Spleen (tissue), 11 donors: ENCODE data around the gene RSPH9. TPM values are rescaled to one million over a fixed set of nuclear protein-coding genes. Genes with fewer than 3 reads are reported as not detected.
"Not testable (repeated sequence)": the region's sequence is repeated elsewhere in the genome, so short reads cannot be mapped to it uniquely, and the experiment has no call there.

Experiments
- DNase-seq: peaks from one replicate; pipeline ENCODE4 v3.0.0-alpha.2; 2020
- H3K27ac ChIP-seq, 8 donors: fragments of 200-600 bp; sonication (generic) in 7 of 8; 1 replicate in 4 of 8; 2 replicates in 4 of 8; pipeline versions ENCODE4 v1.5.0 to v1.8.0; 2016 to 2021; ENCODE audit warnings: inconsistent platforms in 4 of 8, mild to moderate bottlenecking in 4 of 8, moderate library complexity in 1 of 8
- H3K27me3 ChIP-seq, 7 donors: fragments of 200-600 bp; sonication (generic) in 6 of 7; replicated peaks in 1 of 7; 1 replicate in 4 of 7; 2 replicates in 3 of 7; pipeline versions ENCODE4 v1.5.0 to v1.8.0; 2016 to 2021; ENCODE audit warnings: inconsistent platforms in 3 of 7, mild to moderate bottlenecking in 1 of 7
- H3K36me3 ChIP-seq, 6 donors: fragments of 200-600 bp; sonication (generic) in 5 of 6; 1 replicate in 4 of 6; 2 replicates in 2 of 6; pipeline versions ENCODE4 v1.5.0 to v1.8.0; 2016 to 2021; ENCODE audit warnings: inconsistent platforms in 2 of 6
- H3K4me1 ChIP-seq, 6 donors: fragments of 200-600 bp; sonication (generic) in 5 of 6; 1 replicate in 3 of 6; 2 replicates in 3 of 6; pipeline versions ENCODE4 v1.5.0 to v1.8.0; 2016 to 2021; ENCODE audit warnings: inconsistent platforms in 3 of 6
- H3K4me3 ChIP-seq, 8 donors: fragments of 200-600 bp; sonication (generic) in 7 of 8; 1 replicate in 4 of 8; 2 replicates in 4 of 8; pipeline versions ENCODE4 v1.5.0 to v1.8.0; 2016 to 2021; ENCODE audit warnings: inconsistent platforms in 4 of 8, mild to moderate bottlenecking in 4 of 8, moderate library complexity in 2 of 8
- H3K9me3 ChIP-seq, 8 donors: fragments of 200-600 bp; sonication (generic) in 7 of 8; 1 replicate in 4 of 8; 2 replicates in 4 of 8; pipeline versions ENCODE4 v1.5.0 to v1.8.0; 2016 to 2021; ENCODE audit warnings: inconsistent platforms in 4 of 8
- CTCF ChIP-seq, 11 experiments: fragments of 200-600 bp in 7 of 11; fragments of 450-650 bp in 4 of 11; sonication (generic) in 4 of 11; IDR thresholded peaks in 8 of 11; conservative IDR thresholded peaks in 3 of 11; 1 replicate in 7 of 11; 2 replicates in 4 of 11; pipeline versions ENCODE4 v1.4.0 to v1.8.0; 2016 to 2021; ENCODE audit warnings: antibody characterized with exemption in 11 of 11, inconsistent platforms in 4 of 11, mild to moderate bottlenecking in 1 of 11
- POLR2A ChIP-seq, 3 donors: fragments of 450-650 bp; IDR thresholded peaks; one replicate each; pipeline ENCODE4 v1.5.1; 2017; ENCODE audit warnings: antibody characterized with exemption in 3 of 3, mild to moderate bottlenecking in 1 of 3
- POLR2AphosphoS5 ChIP-seq, 3 donors: sonication (generic); formaldehyde crosslinking; IDR thresholded peaks; one replicate each; pipeline ENCODE4 v1.5.1; 2017; ENCODE audit warnings: antibody characterized with exemption in 3 of 3
- WGBS, 5 donors: extraction: QIAGEN DNeasy Blood & Tissue Kit in 3 of 5; methylation state at CpG; one replicate each; pipeline versions ENCODE4 v1.1.5 to v1.1.7; 2013 to 2018; 5-methylcytosine and 5-hydroxymethylcytosine counted together
- intact Hi-C: fragments of 100-400 bp; cut with DNase I; formaldehyde crosslinking; loops from one replicate; pipeline ENCODE4 v1.15.0; 2023; ENCODE audit warnings: low total_unique reads
- polyA plus RNA-seq, 3 donors: library from polyadenylated mRNA; stranded (reverse); fragments of 200-250 nt; gene quantifications; one replicate each; pipeline ENCODE4 v1.2.1, GENCODE V29; 2013
- total RNA-seq, 7 donors: library from RNA; depleted of rRNA in 3 of 7; stranded (reverse); fragments of >200 nt in 3 of 7; fragmentation: NEBNext Ultra II Directional in 4 of 7; extraction: Animal tissue kit (Norgen Biotek cat#: 25700) in 4 of 7; gene quantifications; one replicate each; pipeline versions ENCODE4 v1.1.0 to v1.2.1, GENCODE V29; 2016 to 2021
- donor health status: healthy with polysubstance abuse.
- donor health status: DM: no; HTN: no; CAD: no; lungs with moderate emphysema.
- donor health status: DM: no; HTN: no; CAD: no.
- donor health status: Bipolar disorder and iron deficiency.
- donor health status: healthy.
- donor health status: DM: no; HTN: no; CAD: no.
- donor health status: DM: yes; HTN: yes; CAD: no.

RSPH9 gene
- total and polyA plus RNA-seq, 10 donors: 0.17 to 0.63 (median 0.20) TPM; not detected in 3

GRCh38 chr6:43645613-43645964 is 753 bp downstream of the RSPH9 start:
- 12 to 19% (median 15%) methylated on average over 9 of the region's 9 CpGs for WGBS, 5 donors
- Histone ChIP-seq H3K27ac (peak overlapping the region in 6 of 8 donors; percentile 45 to 85 (median 78)), H3K9me3 (no peaks in the 10 kb centered on the region), H3K4me3 (peak overlapping the region; percentile 39 to 78 (median 52)), H3K27me3 (no peaks in the 10 kb centered on the region), H3K4me1 (peaks cover 4 to 29% (median 14%) of the 10 kb centered on the region in 6 donors), H3K36me3 (peaks cover 0 to 33% (median 21%) of the 10 kb centered on the region in 6 donors)
- intact Hi-C loops: no loop called here
- DNase-seq: no peak
- TF ChIP-seq POLR2AphosphoS5 (IDR thresholded peaks at IDR 0.05): no peak
- TF ChIP-seq POLR2A (IDR thresholded peaks at IDR 0.05): no peak

- no peak for DNase-seq
- TF ChIP-seq POLR2AphosphoS5 (IDR thresholded peaks at IDR 0.05) (no peak), POLR2A (IDR thresholded peaks at IDR 0.05) (no peak), CTCF (IDR thresholded peaks at IDR 0.05 in 8 of 11, conservative IDR thresholded peaks at IDR 0.05 in 3 of 11) (no peak)
Observed at GRCh38 chr6:43647613-43648012, 2.8 kb downstream of the RSPH9 start.

GRCh38 chr6:43648248-43648647 is 3.4 kb downstream of the RSPH9 start:
- Histone ChIP-seq H3K27me3 (no peaks in the 10 kb centered on the region), H3K9me3 (no peaks in the 10 kb centered on the region), H3K4me1 (peaks cover 4 to 17% (median 14%) of the 10 kb centered on the region in 6 donors), H3K27ac (no peak overlapping the region), H3K4me3 (no peak overlapping the region), H3K36me3 (peaks cover 0 to 7% (median 0%) of the 10 kb centered on the region in 6 donors)
- WGBS, 5 donors: 92 to 99% (median 97%) methylated on average over 2 of the region's 2 CpGs
- DNase-seq: no peak
- TF ChIP-seq POLR2AphosphoS5 (IDR thresholded peaks at IDR 0.05): no peak
- TF ChIP-seq CTCF (IDR thresholded peaks at IDR 0.05 in 8 of 11, conservative IDR thresholded peaks at IDR 0.05 in 3 of 11): no peak
- no peak for TF ChIP-seq POLR2A (IDR thresholded peaks at IDR 0.05)
- intact Hi-C loops: no loop called here

More at GRCh38 chr6:43647613-43648012, 2.8 kb downstream of the RSPH9 start:
- H3K36me3 ChIP-seq: peaks cover 0 to 13% (median under 1%) of the 10 kb centered on the region in 6 donors
- intact Hi-C loops: no loop called here
- H3K27ac ChIP-seq: no peak overlapping the region
- H3K9me3 ChIP-seq: no peaks in the 10 kb centered on the region
- H3K4me1 ChIP-seq: peaks cover 4 to 17% (median 14%) of the 10 kb centered on the region in 6 donors
- 85 to 96% (median 95%) methylated on average over 3 of the region's 3 CpGs for WGBS, 5 donors
- no peaks in the 10 kb centered on the region for H3K27me3 ChIP-seq
- no peak overlapping the region for H3K4me3 ChIP-seq

- intact Hi-C loops, DNase-seq, H3K27me3 ChIP-seq, H3K36me3 ChIP-seq, H3K9me3 ChIP-seq, H3K27ac ChIP-seq, H3K4me1 ChIP-seq, H3K4me3 ChIP-seq: not testable (repeated sequence)
- WGBS, 5 donors: 88 to 100% (median 93%) methylated on average over 2 of the region's 2 CpGs
Observed at GRCh38 chr6:43652822-43653221, 8.0 kb downstream of the RSPH9 start.

- WGBS, 5 donors: 80 to 97% (median 88%) methylated on average over 3 of the region's 3 CpGs
- no peaks in the 10 kb centered on the region for H3K4me1 ChIP-seq
- peaks cover 0 to 3% (median 0%) of the 10 kb centered on the region in 7 donors for H3K27me3 ChIP-seq
- TF ChIP-seq POLR2A (IDR thresholded peaks at IDR 0.05) (no peak), CTCF (IDR thresholded peaks at IDR 0.05 in 8 of 11, conservative IDR thresholded peaks at IDR 0.05 in 3 of 11) (no peak), POLR2AphosphoS5 (IDR thresholded peaks at IDR 0.05) (no peak)
- no peak overlapping the region for H3K4me3 ChIP-seq
- intact Hi-C loops: no loop called here
- H3K9me3 ChIP-seq: peaks cover 0 to 9% (median 0%) of the 10 kb centered on the region in 8 donors
- no peak for DNase-seq
- H3K36me3 ChIP-seq: no peaks in the 10 kb centered on the region
- H3K27ac ChIP-seq: no peak overlapping the region
Observed at GRCh38 chr6:43657221-43657802, 12.5 kb downstream of the RSPH9 start.
